ENCODE data around the gene GKN1.

Gene GKN1

DNA sequence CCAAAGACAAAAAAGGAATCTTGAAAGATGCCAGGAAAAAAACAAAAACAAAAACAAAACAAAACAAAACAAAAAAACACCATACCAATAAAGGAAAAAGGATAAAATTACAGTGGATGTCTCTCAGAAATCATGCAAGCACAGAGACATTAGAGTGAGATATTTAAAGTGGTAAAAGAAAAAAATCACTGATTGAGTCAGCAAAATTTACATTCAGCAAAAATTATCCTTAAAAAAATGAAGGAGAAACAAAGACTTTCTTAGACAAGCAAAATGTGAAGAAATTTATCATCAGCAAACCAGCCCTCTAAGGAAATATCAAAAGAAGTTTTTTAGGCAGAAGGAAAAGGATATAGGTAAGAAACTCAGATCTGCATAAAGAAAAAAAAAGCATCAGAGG lies 10.2 kb upstream of the GKN1 start:
- Histone ChIP-seq H3K4me3 (ENCODE audit: low read depth in 1 of 2, low read length in 2 of 2) (no peak overlapping the region), H3K4me1 (ENCODE audit: insufficient read depth, low read length) (no peaks in the 10 kb centered on the region), H3K27me3 (ENCODE audit: control insufficient read depth in 1 of 2, insufficient read depth in 2 of 2, low read length in 2 of 2) (no peaks in the 10 kb centered on the region), H3K9me3 (ENCODE audit: low read length) (no peaks in the 10 kb centered on the region), H3K36me3 (ENCODE audit: insufficient read depth, low read length) (no peaks in the 10 kb centered on the region), H3K9ac (ENCODE audit: low read length) (no peak overlapping the region), H3K27ac (ENCODE audit: low read depth, low read length) (no peak overlapping the region)

DNA sequence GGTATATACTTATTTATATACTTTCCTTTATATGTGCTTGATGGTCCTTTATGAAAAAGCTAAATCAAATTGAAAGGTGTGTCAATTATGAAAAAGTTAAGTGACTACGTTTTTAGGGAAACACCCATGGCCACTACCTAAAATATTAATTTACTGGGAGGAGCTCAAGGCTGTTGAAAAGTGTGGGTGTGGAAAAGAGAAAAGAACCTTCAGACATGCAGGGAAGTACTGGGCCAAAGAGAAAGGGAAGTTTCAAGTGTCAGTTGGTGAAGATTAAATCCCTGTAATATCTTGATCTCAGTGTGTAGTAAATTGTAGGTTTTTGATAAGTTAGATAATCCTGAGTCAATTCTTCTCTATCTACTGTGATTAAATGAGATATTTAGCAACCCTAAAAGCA lies 6.2 kb upstream of the GKN1 start:
- Histone ChIP-seq H3K27ac (ENCODE audit: low read depth, low read length) (no peak overlapping the region), H3K9me3 (ENCODE audit: low read length) (no peaks in the 10 kb centered on the region), H3K9ac (ENCODE audit: low read length) (no peak overlapping the region), H3K36me3 (ENCODE audit: insufficient read depth, low read length) (no peaks in the 10 kb centered on the region), H3K4me1 (ENCODE audit: insufficient read depth, low read length) (no peaks in the 10 kb centered on the region), H3K4me3 (ENCODE audit: low read depth in 1 of 2, low read length in 2 of 2) (no peak overlapping the region), H3K27me3 (ENCODE audit: control insufficient read depth in 1 of 2, insufficient read depth in 2 of 2, low read length in 2 of 2) (no peaks in the 10 kb centered on the region)

DNA sequence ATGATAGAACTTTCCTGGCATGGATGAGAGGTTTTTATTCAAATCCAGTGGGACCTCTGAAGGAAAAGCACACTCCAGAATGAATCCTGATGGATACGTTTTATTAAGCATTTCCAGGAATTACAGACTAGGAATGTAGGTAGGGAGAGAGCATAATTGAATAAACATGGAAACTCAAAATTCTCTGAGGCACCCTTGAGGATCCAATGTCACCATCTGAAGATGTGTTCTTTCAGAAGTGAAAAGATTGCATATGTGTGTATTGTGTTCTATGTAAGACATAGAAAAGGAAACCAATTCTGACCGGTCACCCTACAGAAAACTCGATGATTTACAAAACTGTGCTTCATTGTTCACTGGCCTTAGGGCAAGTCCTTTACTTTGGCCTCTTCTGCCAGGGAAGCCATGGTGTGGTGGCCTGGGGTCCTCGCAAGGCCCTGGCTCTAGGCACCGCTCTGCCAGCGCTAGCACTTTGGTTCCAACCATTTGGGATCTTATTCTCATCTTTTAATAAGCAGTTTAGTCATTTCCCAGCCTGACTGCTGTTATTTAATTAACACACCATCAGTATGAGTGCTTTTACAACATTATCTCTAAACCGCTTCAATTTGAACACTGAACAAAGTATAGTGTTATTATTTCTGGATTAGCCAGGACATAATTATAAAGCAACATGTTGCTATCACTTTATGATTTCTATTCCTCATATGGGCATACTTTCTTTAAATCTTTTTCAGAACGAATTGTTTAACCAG lies 4.5 kb upstream of the GKN1 start:
- no peaks in the 10 kb centered on the region for H3K9me3 ChIP-seq (ENCODE audit: low read length)
- no peaks in the 10 kb centered on the region for H3K27me3 ChIP-seq (ENCODE audit: control insufficient read depth in 1 of 2, insufficient read depth in 2 of 2, low read length in 2 of 2)
- H3K27ac ChIP-seq (ENCODE audit: low read depth, low read length), result no peak overlapping the region
- H3K36me3 ChIP-seq (ENCODE audit: insufficient read depth, low read length), result no peaks in the 10 kb centered on the region
- H3K9ac ChIP-seq (ENCODE audit: low read length), result no peak overlapping the region
- no peaks in the 10 kb centered on the region for H3K4me1 ChIP-seq (ENCODE audit: insufficient read depth, low read length)
- H3K4me3 ChIP-seq (ENCODE audit: low read depth in 1 of 2, low read length in 2 of 2), result no peak overlapping the region

DNA sequence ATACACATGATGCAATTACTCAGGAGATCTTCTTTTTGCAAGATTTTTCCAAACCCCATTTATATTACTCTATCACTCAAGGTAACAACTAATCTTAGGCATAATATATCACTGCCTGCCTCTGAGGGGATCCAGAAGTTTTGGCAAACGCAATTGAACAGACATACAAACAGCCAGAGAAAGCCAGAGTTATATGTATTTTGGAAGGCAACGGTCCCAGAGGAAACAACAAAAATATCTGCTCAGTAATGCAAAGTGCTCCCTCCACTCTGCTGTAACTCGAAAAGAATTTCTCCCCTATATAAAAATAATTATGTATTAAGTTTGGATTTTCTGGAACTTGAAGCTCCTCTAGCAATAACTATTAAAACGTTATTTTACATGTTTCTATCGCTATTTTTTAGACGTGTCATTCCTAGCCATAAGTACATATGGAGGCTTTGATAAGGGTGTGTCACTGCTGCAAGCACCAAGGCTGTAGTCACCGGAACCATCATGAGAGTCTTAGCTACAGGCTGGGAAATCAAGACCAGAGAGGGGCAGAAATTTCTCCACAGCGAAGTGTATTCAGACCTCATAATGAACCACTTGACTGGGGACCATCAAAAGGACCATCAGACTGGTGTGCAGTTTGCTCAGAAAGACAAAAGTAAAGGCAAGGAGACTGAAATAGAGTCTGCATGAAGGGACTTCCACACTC lies 3.7 kb upstream of the GKN1 start:
- Histone ChIP-seq H3K9me3 (ENCODE audit: low read length) (no peaks in the 10 kb centered on the region), H3K27ac (ENCODE audit: low read depth, low read length) (no peak overlapping the region), H3K4me1 (ENCODE audit: insufficient read depth, low read length) (no peaks in the 10 kb centered on the region), H3K9ac (ENCODE audit: low read length) (no peak overlapping the region), H3K4me3 (ENCODE audit: low read depth in 1 of 2, low read length in 2 of 2) (no peak overlapping the region), H3K36me3 (ENCODE audit: insufficient read depth, low read length) (no peaks in the 10 kb centered on the region), H3K27me3 (ENCODE audit: control insufficient read depth in 1 of 2, insufficient read depth in 2 of 2, low read length in 2 of 2) (no peaks in the 10 kb centered on the region)

DNA sequence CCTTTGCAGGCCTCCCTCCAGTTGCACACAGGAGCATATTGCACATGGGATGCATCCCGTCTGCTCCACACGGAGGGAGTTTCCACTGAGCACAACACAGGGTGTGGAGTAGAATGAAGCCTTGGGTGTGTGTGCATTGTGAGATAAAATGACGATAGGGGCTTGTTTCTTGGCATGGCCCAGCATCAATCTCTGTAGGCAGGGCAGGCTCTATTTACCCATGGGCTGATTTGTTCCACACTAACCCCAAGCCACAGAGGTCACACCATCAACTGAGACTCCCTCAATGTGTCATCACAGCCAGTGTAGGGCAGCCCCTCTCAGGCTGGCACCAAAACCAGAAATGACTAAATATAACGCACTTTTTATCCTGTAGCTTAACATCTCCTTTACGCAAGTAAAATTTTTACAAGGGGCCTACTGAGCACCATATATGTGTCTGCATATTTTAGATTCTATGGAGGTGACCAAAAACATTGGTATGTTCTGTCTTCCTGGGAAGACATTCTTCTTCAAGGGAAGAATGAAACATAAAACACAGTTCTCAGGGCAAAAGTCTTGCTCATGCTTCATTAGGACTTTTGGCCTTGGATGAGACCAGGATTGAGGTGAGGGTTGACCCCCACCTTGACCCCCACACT lies 2.7 kb upstream of the GKN1 start:
- no peaks in the 10 kb centered on the region for H3K9me3 ChIP-seq (ENCODE audit: low read length)
- H3K36me3 ChIP-seq (ENCODE audit: insufficient read depth, low read length), result no peaks in the 10 kb centered on the region
- H3K4me1 ChIP-seq (ENCODE audit: insufficient read depth, low read length), result no peaks in the 10 kb centered on the region
- H3K9ac ChIP-seq (ENCODE audit: low read length), result no peak overlapping the region
- H3K27ac ChIP-seq (ENCODE audit: low read depth, low read length), result no peak overlapping the region
- no peak overlapping the region for H3K4me3 ChIP-seq (ENCODE audit: low read depth in 1 of 2, low read length in 2 of 2)
- no peaks in the 10 kb centered on the region for H3K27me3 ChIP-seq (ENCODE audit: control insufficient read depth in 1 of 2, insufficient read depth in 2 of 2, low read length in 2 of 2)

DNA sequence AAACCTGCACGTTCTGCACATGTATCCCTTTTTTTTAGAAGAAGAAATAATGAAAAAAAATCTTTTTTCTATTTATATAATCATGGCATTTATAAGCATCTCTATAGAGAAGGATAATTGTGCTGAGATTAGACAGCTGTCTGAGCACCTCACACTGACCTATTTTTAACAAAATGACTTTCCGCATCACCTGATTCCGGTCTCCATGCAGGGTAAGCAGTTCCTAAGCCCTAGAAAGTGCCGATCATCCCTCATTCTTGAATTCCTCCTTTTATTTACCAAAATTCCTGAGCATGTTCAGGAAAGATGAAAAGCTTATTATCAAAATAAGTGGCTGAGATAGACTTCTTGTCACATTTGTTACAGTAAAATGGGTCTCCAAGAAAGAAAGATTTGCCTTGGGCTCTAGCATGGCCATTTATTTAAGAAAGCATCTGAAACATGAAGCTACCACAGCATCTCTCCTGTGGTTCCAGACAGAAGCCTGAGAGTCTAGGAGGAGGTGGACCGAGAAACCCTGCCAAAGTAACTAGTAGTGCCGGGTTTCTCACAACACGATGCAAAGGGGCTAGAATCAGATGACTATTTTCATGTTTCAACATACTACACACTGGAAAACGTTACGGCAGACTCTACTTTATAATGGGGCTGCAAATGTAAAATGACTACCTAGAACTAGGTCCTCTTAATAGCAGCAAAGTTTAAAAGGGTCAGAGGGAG lies 670 bp downstream of the GKN1 start:
- no peaks in the 10 kb centered on the region for H3K4me1 ChIP-seq (ENCODE audit: insufficient read depth, low read length)
- no peaks in the 10 kb centered on the region for H3K36me3 ChIP-seq (ENCODE audit: insufficient read depth, low read length)
- H3K4me3 ChIP-seq (ENCODE audit: low read depth in 1 of 2, low read length in 2 of 2), result no peak overlapping the region
- H3K9me3 ChIP-seq (ENCODE audit: low read length), result no peaks in the 10 kb centered on the region
- no peak overlapping the region for H3K9ac ChIP-seq (ENCODE audit: low read length)
- H3K27ac ChIP-seq (ENCODE audit: low read depth, low read length), result no peak overlapping the region
- no peaks in the 10 kb centered on the region for H3K27me3 ChIP-seq (ENCODE audit: control insufficient read depth in 1 of 2, insufficient read depth in 2 of 2, low read length in 2 of 2)

DNA sequence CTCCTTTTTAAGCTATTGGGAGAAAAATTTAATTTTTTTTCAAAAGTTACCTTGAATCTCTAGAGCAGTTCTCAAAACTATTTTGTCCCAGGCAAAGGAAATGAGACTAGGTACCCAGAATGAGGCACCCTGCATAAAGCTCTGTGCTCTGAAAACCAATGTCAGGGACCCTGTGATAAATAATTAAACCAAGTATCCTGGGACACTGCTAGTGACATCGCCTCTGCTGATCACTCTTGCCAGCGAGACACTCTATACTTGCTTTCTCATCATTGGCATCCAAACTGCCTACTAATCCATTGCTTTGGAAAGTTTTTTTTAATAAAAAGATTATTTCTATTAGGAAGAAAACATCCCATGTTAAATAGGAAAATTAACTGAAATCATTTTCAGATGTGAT lies 1.4 kb downstream of the GKN1 start:
- no peak overlapping the region for H3K9ac ChIP-seq (ENCODE audit: low read length)
- no peaks in the 10 kb centered on the region for H3K36me3 ChIP-seq (ENCODE audit: insufficient read depth, low read length)
- no peak overlapping the region for H3K4me3 ChIP-seq (ENCODE audit: low read depth in 1 of 2, low read length in 2 of 2)
- no peaks in the 10 kb centered on the region for H3K27me3 ChIP-seq (ENCODE audit: control insufficient read depth in 1 of 2, insufficient read depth in 2 of 2, low read length in 2 of 2)
- H3K9me3 ChIP-seq (ENCODE audit: low read length), result no peaks in the 10 kb centered on the region
- no peak overlapping the region for H3K27ac ChIP-seq (ENCODE audit: low read depth, low read length)
- no peaks in the 10 kb centered on the region for H3K4me1 ChIP-seq (ENCODE audit: insufficient read depth, low read length)

DNA sequence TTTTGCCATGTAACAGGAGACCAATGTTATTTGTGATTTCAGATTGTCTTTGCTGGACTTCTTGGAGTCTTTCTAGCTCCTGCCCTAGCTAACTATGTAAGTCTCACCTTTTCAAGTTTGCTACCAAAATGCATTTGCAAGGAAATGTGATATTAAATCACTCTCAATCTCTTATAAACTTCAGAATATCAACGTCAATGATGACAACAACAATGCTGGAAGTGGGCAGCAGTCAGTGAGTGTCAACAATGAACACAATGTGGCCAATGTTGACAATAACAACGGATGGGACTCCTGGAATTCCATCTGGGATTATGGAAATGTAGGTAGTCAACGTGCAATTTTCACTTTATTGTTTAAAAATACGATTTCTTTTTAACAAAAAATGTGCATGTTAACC lies 3.0 kb downstream of the GKN1 start:
- no peak overlapping the region for H3K9ac ChIP-seq (ENCODE audit: low read length)
- H3K36me3 ChIP-seq (ENCODE audit: insufficient read depth, low read length), result no peaks in the 10 kb centered on the region
- no peaks in the 10 kb centered on the region for H3K4me1 ChIP-seq (ENCODE audit: insufficient read depth, low read length)
- no peaks in the 10 kb centered on the region for H3K9me3 ChIP-seq (ENCODE audit: low read length)
- H3K27ac ChIP-seq (ENCODE audit: low read depth, low read length), result no peak overlapping the region
- no peaks in the 10 kb centered on the region for H3K27me3 ChIP-seq (ENCODE audit: control insufficient read depth in 1 of 2, insufficient read depth in 2 of 2, low read length in 2 of 2)
- no peak overlapping the region for H3K4me3 ChIP-seq (ENCODE audit: low read depth in 1 of 2, low read length in 2 of 2)

DNA sequence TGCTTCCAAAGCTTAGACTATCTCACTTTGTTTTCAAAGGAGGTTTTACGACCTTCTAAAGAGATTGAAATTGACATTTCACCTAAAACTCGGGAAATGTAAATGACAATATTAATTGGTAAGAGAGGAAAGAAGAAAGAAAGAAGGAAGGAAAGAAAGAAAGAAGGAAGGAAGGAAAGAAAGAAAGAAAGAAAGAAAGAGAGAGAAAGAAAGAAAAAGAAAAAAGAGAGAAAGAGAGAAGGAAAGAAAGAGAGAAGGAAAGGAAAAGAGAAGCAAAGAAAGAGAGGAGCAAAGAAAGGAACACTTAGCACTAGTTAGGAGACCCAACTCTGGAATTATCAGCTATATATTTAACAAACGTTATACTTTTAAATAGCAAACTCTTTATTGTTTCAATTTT lies 3.7 kb downstream of the GKN1 start:
- Histone ChIP-seq H3K36me3 (ENCODE audit: insufficient read depth, low read length) (no peaks in the 10 kb centered on the region), H3K4me3 (ENCODE audit: low read depth in 1 of 2, low read length in 2 of 2) (no peak overlapping the region), H3K27ac (ENCODE audit: low read depth, low read length) (no peak overlapping the region), H3K9ac (ENCODE audit: low read length) (no peak overlapping the region), H3K4me1 (ENCODE audit: insufficient read depth, low read length) (no peaks in the 10 kb centered on the region), H3K27me3 (ENCODE audit: control insufficient read depth in 1 of 2, insufficient read depth in 2 of 2, low read length in 2 of 2) (no peaks in the 10 kb centered on the region), H3K9me3 (ENCODE audit: low read length) (no peaks in the 10 kb centered on the region)

DNA sequence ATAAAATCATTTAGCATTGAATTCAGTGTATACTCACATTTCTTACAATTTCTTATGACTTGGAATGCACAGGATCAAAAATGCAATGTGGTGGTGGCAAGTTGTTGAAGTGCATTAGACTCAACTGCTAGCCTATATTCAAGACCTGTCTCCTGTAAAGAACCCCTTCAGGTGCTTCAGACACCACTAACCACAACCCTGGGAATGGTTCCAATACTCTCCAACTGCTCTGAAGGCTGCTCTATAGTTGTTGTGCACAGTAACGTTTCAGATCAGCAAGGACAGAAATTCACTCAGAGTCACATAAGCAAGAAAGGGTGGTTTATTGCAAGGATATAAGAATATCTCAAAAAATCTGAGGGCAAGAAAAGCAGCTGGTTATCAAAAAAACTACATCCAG lies 6.5 kb downstream of the GKN1 start:
- no peaks in the 10 kb centered on the region for H3K27me3 ChIP-seq (ENCODE audit: control insufficient read depth in 1 of 2, insufficient read depth in 2 of 2, low read length in 2 of 2)
- no peaks in the 10 kb centered on the region for H3K9me3 ChIP-seq (ENCODE audit: low read length)
- H3K4me1 ChIP-seq (ENCODE audit: insufficient read depth, low read length), result no peaks in the 10 kb centered on the region
- no peaks in the 10 kb centered on the region for H3K36me3 ChIP-seq (ENCODE audit: insufficient read depth, low read length)
- H3K9ac ChIP-seq (ENCODE audit: low read length), result no peak overlapping the region
- H3K4me3 ChIP-seq (ENCODE audit: low read depth in 1 of 2, low read length in 2 of 2), result no peak overlapping the region
- H3K27ac ChIP-seq (ENCODE audit: low read depth, low read length), result no peak overlapping the region

DNA sequence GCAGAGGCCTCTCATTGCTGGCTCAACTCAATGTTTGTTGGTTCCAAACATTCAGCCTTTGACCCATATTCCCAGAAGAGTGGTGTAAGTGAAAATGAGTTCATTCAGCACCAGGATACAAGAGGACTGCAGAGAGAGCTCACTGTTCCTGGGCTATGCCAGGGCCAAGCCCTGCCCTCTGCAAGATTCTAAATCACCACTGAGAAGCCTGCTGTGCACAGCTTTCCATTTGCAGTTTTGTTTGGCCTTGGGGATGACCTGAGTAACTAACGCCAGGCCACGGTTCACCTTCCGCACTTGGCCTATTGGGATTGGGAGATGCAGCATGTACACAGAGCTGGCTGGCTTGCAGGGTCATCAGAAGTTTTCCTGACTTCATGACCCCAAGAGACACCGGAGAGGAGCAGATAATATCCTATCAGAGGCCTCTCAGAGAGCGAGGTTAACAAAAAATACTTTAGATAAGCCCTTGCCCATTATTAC lies 12.6 kb downstream of the GKN1 start:
- no peak overlapping the region for H3K9ac ChIP-seq (ENCODE audit: low read length)
- H3K27ac ChIP-seq (ENCODE audit: low read depth, low read length), result no peak overlapping the region
- no peaks in the 10 kb centered on the region for H3K4me1 ChIP-seq (ENCODE audit: insufficient read depth, low read length)
- H3K27me3 ChIP-seq (ENCODE audit: control insufficient read depth in 1 of 2, insufficient read depth in 2 of 2, low read length in 2 of 2), result no peaks in the 10 kb centered on the region
- no peaks in the 10 kb centered on the region for H3K9me3 ChIP-seq (ENCODE audit: low read length)
- no peak overlapping the region for H3K4me3 ChIP-seq (ENCODE audit: low read depth in 1 of 2, low read length in 2 of 2)
- no peaks in the 10 kb centered on the region for H3K36me3 ChIP-seq (ENCODE audit: insufficient read depth, low read length)
